Stimulated activated CD4-positive, alpha-beta T cell treated with anti-CD3 and anti-CD28 coated beads, Interleukin-12 subunit alpha, Interleukin-12 subunit beta, amount 100 ng/mL, for 24 hours (primary cell): Measurements from ENCODE around the gene YKT6.

Experiments
- DNase-seq, 2 experiments: peaks; one replicate each; pipeline ENCODE4 v3.0.0-alpha.2; 2020; ENCODE audit warnings: low read depth in 2 of 2

YKT6 gene

DNA sequence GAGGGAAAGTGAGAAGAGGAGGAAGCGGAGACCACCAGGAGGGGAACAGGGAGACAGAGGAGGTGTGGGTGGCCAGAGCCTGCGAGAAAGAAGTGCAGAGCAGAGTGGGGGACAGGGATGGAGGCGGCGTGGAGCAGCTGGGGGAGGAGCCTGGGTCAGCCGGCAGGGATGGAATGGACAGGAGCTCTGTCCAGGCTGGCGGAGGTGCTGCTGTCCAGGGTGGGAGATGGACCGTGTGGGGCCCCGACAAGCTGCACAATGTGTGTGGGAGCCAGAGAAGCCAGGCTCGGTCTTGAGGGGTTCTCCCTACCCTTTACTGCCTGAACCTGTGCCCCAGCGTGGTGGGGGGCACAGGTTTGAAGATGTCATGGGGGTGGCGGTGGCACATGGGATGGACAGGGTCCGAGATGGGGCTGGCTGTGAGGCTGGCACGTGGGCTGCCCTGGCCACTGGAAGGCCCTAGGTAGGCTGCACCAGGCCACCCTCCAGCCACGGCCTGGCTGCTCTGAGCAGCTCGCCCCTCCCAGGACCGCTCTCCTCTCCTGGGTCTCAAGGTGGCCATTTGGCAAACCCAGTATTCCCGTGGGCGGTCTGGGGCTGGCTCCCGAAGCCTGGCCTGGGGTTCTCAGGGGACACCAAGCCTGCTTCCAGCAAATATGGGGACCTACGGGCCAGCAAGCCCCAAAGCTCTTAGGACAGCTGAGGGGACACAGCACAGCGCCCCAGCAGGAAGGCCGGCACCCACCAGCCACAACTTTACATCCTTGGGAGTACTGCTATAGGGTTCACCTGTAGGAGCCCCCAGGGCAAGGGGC lies 32.3 kb downstream of the YKT6 start:
- DNase-seq = no peak

DNA sequence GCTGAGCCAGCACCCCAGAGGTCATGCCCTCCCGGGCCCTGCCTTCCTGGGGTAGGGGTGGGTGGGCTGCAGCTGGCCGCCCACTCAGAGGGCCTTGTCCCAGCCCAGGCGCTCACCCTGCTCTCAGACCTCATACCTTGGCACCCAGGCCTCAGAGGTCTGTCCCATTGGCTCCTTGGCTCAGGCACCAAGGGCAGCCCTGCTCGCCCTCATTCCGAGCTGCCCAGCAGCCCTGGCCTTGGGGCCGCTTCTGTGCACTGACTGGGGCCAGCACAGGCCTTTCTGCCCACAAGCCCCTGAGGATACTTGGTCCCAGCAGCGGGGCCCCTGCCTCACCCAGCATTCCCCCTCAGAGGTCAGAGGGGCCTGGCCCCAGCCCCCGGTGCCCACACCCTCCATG lies 34.3 kb downstream of the YKT6 start:
- no peak for DNase-seq

DNA sequence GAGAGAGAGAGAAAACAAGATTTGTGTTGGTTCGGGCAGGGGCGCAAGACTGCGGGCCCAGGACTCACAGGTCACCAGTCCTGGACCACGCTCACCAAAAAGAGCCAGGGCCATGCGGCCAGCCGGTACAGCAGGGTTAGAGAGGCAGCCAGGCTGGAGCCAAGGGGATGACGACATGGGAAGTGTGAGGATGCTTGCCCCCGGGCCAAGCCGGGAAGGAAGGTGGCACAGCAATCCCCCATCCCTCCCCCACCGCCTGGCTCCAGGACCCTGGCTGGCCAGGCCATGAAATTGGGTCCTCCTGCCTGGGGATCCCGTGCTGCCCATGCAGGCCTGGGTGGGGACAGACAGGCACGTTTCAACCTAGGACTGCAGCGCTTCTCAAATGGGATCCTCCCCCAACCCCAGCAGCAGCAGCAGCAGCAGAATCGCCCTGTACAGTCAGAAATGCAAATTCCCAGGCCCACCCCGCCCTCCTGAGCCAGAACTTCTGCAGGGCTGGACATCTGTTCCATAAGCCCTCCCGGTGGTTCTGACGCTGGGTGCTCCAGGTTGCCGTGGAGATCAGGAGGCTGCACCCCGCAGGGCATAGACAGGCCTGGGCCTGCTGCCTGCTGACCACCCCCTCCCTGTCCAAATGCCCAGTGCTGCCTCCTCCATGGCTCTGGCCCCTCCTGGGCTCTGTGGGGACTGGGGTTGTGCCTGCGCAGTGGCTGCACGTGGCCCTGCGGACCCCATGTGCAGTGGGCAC lies 35.0 kb downstream of the YKT6 start:
- no peak for DNase-seq

GRCh38 chr7:44236333-44236728 lies 35.6 kb downstream of the YKT6 start:
- DNase-seq = no peak

DNA sequence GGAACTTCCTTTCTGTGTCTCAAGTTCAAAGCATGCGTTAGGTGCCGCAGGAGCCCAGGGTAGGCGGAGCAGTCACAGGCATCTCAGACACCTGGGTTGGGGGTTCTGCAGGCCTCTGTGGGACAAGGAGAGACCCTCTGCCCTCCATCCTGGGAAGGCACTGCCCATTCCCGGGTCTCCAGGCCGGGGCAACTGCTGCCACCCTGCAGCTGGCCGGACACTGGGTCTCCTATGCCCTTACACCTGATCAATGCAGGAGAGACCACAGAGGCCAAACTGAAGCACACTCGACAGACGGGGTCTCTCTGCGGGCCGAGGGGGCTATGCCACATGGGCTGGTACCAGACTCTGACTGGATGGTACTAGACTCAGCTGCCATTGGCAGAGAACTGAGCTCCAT lies 36.9 kb downstream of the YKT6 start:
- DNase-seq = no peak

DNA sequence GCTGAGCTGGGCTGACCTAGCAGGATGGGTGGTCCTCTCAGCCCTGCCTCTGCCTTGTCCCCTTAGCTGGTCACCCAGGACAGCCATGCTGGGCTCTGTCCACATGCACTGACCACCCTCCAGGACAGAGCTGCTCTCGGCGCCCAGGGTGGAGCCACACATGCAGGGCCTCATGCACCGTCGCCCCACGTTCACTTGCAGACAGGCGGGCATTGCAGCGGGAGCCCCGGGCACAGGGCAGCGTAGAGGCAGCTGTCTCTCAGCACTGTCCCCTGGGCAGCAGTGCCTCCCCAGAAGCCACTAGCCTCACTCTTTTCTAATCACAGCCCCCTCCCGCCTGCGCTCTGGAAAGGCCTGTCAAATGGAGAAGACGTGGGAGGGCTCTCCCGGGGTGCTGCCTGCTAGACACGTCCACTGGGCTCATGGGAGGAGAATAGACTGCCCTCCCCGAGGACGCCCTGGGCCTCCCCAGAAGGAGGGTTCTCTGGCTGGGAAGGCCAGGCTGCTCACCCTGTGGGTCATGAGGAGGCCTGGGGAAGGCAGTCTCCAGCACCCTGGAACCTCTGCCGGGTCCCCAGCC lies 37.4 kb downstream of the YKT6 start:
- DNase-seq = no peak

DNA sequence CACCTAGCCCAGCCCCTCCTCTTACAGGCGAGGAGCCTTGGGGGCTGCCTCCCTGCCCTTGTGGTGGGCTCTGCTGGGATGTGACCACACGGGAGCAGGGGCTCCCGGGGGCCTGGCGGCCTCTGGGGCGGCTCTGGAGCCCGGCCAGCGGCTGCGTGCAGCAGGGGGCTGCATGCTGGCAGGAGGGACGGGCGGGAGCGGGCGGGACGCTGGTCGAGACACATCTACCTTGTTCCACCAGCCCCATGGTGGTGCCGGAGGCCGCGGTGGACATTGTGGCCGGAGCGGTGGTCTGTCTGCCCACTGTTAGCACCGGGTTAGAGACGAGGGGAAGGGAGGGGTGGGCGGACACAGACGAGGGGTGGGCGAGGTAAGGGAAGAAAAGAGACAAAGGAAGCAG lies 38.6 kb downstream of the YKT6 start:
- DNase-seq = no peak

DNA sequence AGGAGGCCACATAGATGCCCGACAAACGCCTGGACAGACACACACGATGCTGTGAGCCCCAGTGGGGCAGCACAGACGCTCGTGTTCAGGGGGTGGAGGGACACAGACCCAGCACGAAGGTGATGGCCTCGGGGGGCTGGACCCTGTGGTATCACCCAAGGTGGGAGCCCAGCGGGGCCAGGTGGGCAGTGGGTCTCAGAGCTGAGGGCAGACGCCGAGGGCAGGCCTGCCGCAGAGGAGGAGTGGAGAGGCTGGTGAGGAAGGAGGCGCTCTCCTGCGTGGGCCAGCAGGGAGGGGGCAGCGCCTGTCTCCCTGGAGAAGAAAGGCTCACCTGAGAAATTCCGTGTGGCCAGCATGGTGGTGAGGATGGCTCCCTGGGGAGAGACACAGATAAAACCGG lies 39.6 kb downstream of the YKT6 start:
- no peak for DNase-seq

- DNase-seq = peak; percentile 42 to 55
Observed at GRCh38 chr7:44240983-44241510, 40.3 kb downstream of the YKT6 start.

DNA sequence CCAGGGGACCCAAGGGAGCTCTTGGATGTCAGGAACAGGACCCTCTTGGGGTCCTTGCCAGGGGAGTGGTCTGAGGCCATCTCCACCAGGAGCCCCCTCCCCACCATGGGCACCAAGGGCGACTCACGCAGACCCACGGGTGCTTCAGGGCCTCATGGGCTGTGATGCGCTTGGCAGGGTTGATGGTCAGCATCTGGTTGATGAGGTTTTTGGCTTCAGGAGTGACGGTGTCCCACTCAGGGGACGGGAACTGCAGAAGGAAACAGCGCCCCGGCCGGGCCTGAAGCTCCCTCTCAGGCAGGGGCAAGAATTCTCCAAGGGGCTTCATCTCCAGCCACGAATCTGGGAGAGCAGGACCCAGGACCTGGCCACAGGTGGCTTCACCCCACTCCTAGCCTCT lies 41.3 kb downstream of the YKT6 start:
- no peak for DNase-seq

DNA sequence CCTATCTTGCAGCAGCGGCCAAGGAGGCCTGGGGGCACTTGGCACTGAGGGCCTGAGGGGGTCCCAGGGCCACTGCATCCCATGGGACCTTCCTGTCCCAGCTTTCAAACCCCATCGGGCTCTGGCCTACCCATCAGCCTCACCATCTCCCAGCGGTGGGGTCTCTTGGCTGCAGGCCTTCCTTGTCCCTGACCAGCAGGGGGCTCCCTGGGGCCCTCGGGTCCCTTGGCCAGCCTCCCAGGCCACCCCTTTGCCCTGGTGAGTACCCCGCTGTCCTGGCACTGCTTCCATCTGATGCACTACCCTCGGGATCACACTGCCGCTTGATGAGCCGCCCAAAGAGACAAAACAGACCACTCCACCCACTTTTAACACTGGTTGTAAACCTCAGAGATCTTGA lies 43.5 kb downstream of the YKT6 start:
- no peak for DNase-seq

- no peak for DNase-seq
Observed at GRCh38 chr7:44246396-44247113, 45.8 kb downstream of the YKT6 start.

DNA sequence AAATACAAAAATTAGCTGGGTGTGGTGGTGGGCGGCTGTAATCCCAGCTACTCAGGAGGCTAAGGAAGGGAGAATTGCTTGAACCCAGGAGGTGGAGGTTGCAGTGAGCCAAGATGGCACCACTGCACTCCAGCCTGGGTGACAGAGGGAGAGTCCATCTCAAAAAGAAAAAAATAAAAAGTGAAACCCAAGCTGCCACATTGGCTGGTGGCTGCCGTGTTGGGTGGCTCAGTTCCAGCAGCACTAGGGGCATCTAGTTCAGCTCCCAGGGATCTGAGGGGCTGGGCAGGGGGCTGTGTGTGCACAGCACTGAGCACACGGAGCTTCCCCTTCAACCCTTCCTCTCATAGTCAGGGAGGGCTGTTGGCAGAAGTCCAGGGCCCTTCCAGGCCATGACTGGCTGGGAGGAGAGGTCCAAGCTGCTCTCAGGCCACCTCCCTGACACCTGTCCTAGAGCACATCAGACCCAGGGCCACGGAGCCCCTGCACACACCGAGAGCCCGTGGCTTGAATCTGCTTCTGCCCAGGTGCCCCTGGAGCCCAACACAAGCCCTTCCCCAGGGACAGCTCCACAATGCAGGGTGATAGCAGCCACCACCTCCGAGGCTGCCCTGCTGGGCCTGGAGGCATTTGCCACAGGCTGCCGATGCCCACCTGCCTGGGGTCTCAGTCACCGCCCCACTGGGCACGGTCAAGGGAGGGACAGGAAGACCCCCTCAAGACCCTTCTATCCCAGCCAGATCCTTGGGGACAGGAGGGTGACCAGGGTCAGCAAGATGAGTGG lies 47.3 kb downstream of the YKT6 start:
- no peak for DNase-seq

DNA sequence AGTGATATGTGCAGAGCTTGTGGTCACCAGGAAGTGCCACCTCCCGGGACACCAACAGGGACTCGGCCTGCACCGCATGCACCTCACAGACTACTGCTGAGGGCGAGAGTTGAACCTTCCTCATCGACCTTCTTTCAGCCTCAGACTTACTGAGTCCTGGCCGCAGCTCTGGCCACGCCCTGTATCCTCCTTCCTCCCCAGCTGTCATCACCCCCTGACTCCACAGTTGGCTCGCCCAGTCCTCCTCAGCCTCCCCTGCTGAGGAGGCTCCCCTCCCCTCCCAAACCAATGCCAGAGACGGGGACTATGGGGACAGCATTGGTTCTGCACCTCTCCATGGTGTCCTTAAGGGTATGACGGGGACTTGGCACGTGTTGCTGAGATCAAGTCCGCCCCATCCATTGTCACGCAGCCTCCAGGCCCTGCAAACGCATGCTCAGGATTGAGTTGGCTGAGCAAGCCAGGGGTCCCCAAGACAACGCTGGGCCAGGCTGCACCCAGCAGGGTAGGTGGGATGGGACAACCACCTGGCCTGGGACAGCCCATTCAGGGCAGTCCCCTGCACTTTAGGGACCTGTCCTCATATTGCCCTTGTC lies 49.0 kb downstream of the YKT6 start:
- DNase-seq = no peak

GRCh38 chr7:44251269-44251668 lies 50.5 kb downstream of the YKT6 start:
- no peak for DNase-seq

- no peak for DNase-seq
Observed at GRCh38 chr7:44251881-44252280, 51.1 kb downstream of the YKT6 start.

GRCh38 chr7:44256459-44256858 lies 55.7 kb downstream of the YKT6 start:
- DNase-seq = no peak

GRCh38 chr7:44257213-44257612 lies 56.4 kb downstream of the YKT6 start:
- no peak for DNase-seq

GRCh38 chr7:44257618-44258422 lies 57.0 kb downstream of the YKT6 start:
- DNase-seq = peak; percentile 55 to 70

DNA sequence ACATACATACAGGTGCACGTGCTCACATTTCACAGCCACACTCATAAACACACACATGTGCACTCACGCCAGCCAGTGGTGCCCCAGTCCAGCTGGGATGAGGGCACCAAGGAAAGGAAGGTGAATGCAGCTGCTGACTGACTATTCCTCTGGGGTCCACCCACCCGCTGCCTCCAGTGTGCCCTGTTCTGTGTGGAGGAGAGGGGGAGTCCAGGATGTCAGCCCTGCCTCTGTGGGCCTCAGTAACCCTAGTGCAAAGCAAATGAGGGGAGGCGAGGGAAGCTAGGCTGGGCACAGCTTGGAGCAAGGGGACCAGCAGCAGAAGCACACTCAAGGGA lies 57.6 kb downstream of the YKT6 start:
- peak in 1 of 2 experiments; percentile 22 for DNase-seq
